HCT116 (cell line): ENCODE measurements around the gene C11orf98. TPM values are rescaled to one million over a fixed set of nuclear protein-coding genes. Genes with fewer than 3 reads are reported as not detected.

Source experiments
- ATAC-seq: fragments of 200-7000 bp; cut with Tn5 transposase; 2 replicates; pipeline ENCODE4 v1.9.1; 2020; ENCODE audit warnings: mild to moderate bottlenecking, moderate library complexity
- BruUV-seq: library from RNA; stranded (reverse); fragments of 400-500 nt; replicated peaks from 2 replicates; lab custom pipeline; 2021; lab: Mats Ljungman, UMichigan
- CTCF ChIA-PET: fragments of 300-600 bp; sonication (Branson Sonifier 250); formaldehyde crosslinking; loops from one replicate; lab custom pipeline; 2021; ENCODE audit warnings: antibody characterized with exemption; lab: Charles Lee
- POLR2A ChIA-PET: fragments of 300-600, 350-600 bp; sonication (Branson Sonifier 250); formaldehyde crosslinking; loops from one replicate; lab custom pipeline; 2021; ENCODE audit warnings: antibody characterized with exemption; lab: Charles Lee
- RAD21 ChIA-PET, 2 experiments: fragments of 300-600 bp; sonication (Branson Sonifier 250); formaldehyde crosslinking; loops; one replicate each; lab custom pipeline; 2023; ENCODE audit warnings: low total read pairs in 2 of 2; ENCODE audit not compliant: uncharacterized antibody in 2 of 2, unreplicated experiment in 2 of 2, low non-redundant PET in 1 of 2; lab: Charles Lee
- DNase-seq: peaks from one replicate; pipeline ENCODE4 v3.0.0-alpha.2; 2010; ENCODE audit warnings: low read depth, low spot score
- H2AFZ ChIP-seq: fragments of 200-600 bp; shearing (Covaris generic), sonication (generic); 2 replicates; pipeline ENCODE4 v1.6.1; 2017; ENCODE audit warnings: low read depth, mixed run types, mixed read lengths, antibody characterized with exemption, low read length; ENCODE audit not compliant: poor library complexity, severe bottlenecking
- H3K27ac ChIP-seq: 2 replicates; pipeline ENCODE4 v1.5.1; 2012; ENCODE audit warnings: low read depth, low read length
- H3K27me3 ChIP-seq: fragments of 200-600 bp; sonication (generic); 2 replicates; pipeline ENCODE4 v1.6.1; 2016; ENCODE audit warnings: mixed run types, low read length, mixed read lengths; ENCODE audit not compliant: insufficient read depth
- H3K36me3 ChIP-seq, 2 experiments: fragments of 200-500 bp in 1 of 2; fragments of 200-600 bp in 1 of 2; sonication (Bioruptor generic) in 1 of 2; sonication (generic) in 1 of 2; 2 replicates each; pipeline versions ENCODE4 v1.5.1 to v1.6.1; 2014 to 2016; ENCODE audit warnings: low read length in 2 of 2, inconsistent platforms in 1 of 2, mixed read lengths in 1 of 2, mixed run types in 1 of 2; ENCODE audit not compliant: insufficient read depth in 2 of 2, control insufficient read depth in 1 of 2
- H3K4me1 ChIP-seq, 2 experiments: fragments of 200-600 bp in 1 of 2; sonication (generic) in 1 of 2; 2 replicates each; pipeline versions ENCODE4 v1.5.1 to v1.6.1; 2012 to 2017; ENCODE audit warnings: low read length in 2 of 2, inconsistent platforms in 1 of 2, mild to moderate bottlenecking in 1 of 2, mixed read lengths in 1 of 2, mixed run types in 1 of 2, moderate library complexity in 1 of 2; ENCODE audit not compliant: insufficient read depth in 2 of 2, control insufficient read depth in 1 of 2
- H3K4me2 ChIP-seq: fragments of 200-600 bp; sonication (generic); 2 replicates; pipeline ENCODE4 v1.6.1; 2017; ENCODE audit warnings: mixed run types, low read length, mixed read lengths
- H3K4me3 ChIP-seq, 2 experiments: fragments of 200-600 bp in 1 of 2; sonication (generic) in 1 of 2; replicated peaks in 1 of 2; 2 replicates each; pipeline ENCODE4 v1.5.1; 2011 to 2016; ENCODE audit warnings: low read length in 2 of 2, control low read depth in 1 of 2, low read depth in 1 of 2, mild to moderate bottlenecking in 1 of 2, mixed read lengths in 1 of 2, mixed run types in 1 of 2
- H3K79me2 ChIP-seq: fragments of 200-600 bp; sonication (generic); 2 replicates; pipeline ENCODE4 v1.6.1; 2017; ENCODE audit warnings: mild to moderate bottlenecking, mixed run types, low read length, moderate library complexity, mixed read lengths; ENCODE audit not compliant: insufficient read depth
- H3K9ac ChIP-seq: fragments of 200-600 bp; sonication (generic); 2 replicates; pipeline ENCODE4 v1.6.1; 2016; ENCODE audit warnings: low read length, mixed read lengths
- H3K9me2 ChIP-seq: fragments of 200-600 bp; sonication (generic), shearing (Covaris generic); 2 replicates; pipeline ENCODE4 v1.6.1; 2017; ENCODE audit warnings: mixed run types, mild to moderate bottlenecking, moderate library complexity; ENCODE audit not compliant: insufficient read depth
- H3K9me3 ChIP-seq, 2 experiments: fragments of 200-500 bp in 1 of 2; fragments of 200-600 bp in 1 of 2; sonication (Bioruptor generic) in 1 of 2; sonication (generic) in 1 of 2; 2 replicates each; pipeline ENCODE4 v1.6.1; 2014 to 2017; ENCODE audit warnings: low read length in 2 of 2, mixed read lengths in 2 of 2, inconsistent platforms in 1 of 2, low read depth in 1 of 2, mild to moderate bottlenecking in 1 of 2, mixed run types in 1 of 2, moderate library complexity in 1 of 2; ENCODE audit not compliant: control insufficient read depth in 1 of 2, insufficient read depth in 1 of 2
- H4K20me1 ChIP-seq: fragments of 200-600 bp; sonication (generic), shearing (Covaris generic); 2 replicates; pipeline ENCODE4 v1.6.1; 2017; ENCODE audit warnings: mixed run types, mild to moderate bottlenecking, moderate library complexity; ENCODE audit not compliant: insufficient read depth
- CBX3 ChIP-seq: IDR thresholded peaks from 2 replicates; pipeline ENCODE4 v1.6.1; 2012; ENCODE audit warnings: low read depth
- ELF1 ChIP-seq: IDR thresholded peaks from 2 replicates; pipeline ENCODE4 v1.6.1; 2012; ENCODE audit warnings: low read depth, borderline replicate concordance
- EZH2 ChIP-seq: fragments of 200-600 bp; sonication (generic); IDR thresholded peaks from 2 replicates; pipeline ENCODE4 v1.6.1; 2017; ENCODE audit warnings: antibody characterized with exemption, mixed run types
- EZH2phosphoT487 ChIP-seq: fragments of 200-600 bp; IDR thresholded peaks from 2 replicates; pipeline ENCODE4 v1.6.1; 2018; ENCODE audit warnings: antibody characterized with exemption, borderline replicate concordance
- FOSL1 ChIP-seq: IDR thresholded peaks from 2 replicates; pipeline ENCODE4 v1.6.1; 2012; ENCODE audit warnings: low read depth
- JUND ChIP-seq: IDR thresholded peaks from 2 replicates; pipeline ENCODE4 v1.6.1; 2012
- POLR2AphosphoS5 ChIP-seq: IDR thresholded peaks from 2 replicates; pipeline ENCODE4 v1.6.1; 2011; ENCODE audit warnings: mild to moderate bottlenecking, low read depth, low read length, moderate library complexity
- SIN3A ChIP-seq: IDR thresholded peaks from 2 replicates; pipeline ENCODE4 v1.6.1; 2012; ENCODE audit warnings: low read depth
- TCF7L2 ChIP-seq: IDR thresholded peaks from 2 replicates; pipeline ENCODE4 v1.7.0; 2011; ENCODE audit warnings: borderline replicate concordance, inconsistent platforms; ENCODE audit not compliant: insufficient read depth, insufficient read length; ENCODE audit errors: extremely low read depth
- YY1 ChIP-seq: IDR thresholded peaks from 2 replicates; pipeline ENCODE4 v1.6.1; 2011; ENCODE audit warnings: low read length, low read depth, moderate library complexity, mild to moderate bottlenecking; ENCODE audit not compliant: insufficient replicate concordance; ENCODE audit errors: extremely low read depth
- intact Hi-C: fragments of 100-400 bp; cut with micrococcal nuclease; formaldehyde crosslinking; loops from 2 replicates; pipeline ENCODE4 v1.10.0; 2022
- total RNA-seq: library from RNA; stranded (reverse); gene quantifications from one replicate; pipeline ENCODE4 v1.2.1, GENCODE V29; 2021; ENCODE audit not compliant: unreplicated experiment
- TF ChIP-seq, protein P1 (sequence below): IDR thresholded peaks from 2 replicates; pipeline ENCODE4 v1.6.1; 2012; ENCODE audit warnings: low read depth
- TF ChIP-seq, protein P2 (sequence below): IDR thresholded peaks from 2 replicates; pipeline ENCODE4 v1.6.1; 2011; ENCODE audit warnings: mild to moderate bottlenecking, low read length, moderate library complexity; ENCODE audit not compliant: insufficient replicate concordance; ENCODE audit errors: extremely low read depth
- TF ChIP-seq, protein P3 (sequence below), 3 experiments: fragments of 200-600 bp in 1 of 3; sonication (generic) in 1 of 3; IDR thresholded peaks in 2 of 3; conservative IDR thresholded peaks in 1 of 3; 2 replicates each; pipeline ENCODE4 v1.5.1; 2012 to 2017; ENCODE audit warnings: low read depth in 2 of 3, low read length in 2 of 3, antibody characterized with exemption in 1 of 3, borderline replicate concordance in 1 of 3, control low read depth in 1 of 3, mild to moderate bottlenecking in 1 of 3, mixed read lengths in 1 of 3, mixed run types in 1 of 3, moderate library complexity in 1 of 3; ENCODE audit not compliant: insufficient read depth in 1 of 3

C11orf98 gene
- total RNA-seq, 1 experiment from 2014 or later = 121 TPM

DNA sequence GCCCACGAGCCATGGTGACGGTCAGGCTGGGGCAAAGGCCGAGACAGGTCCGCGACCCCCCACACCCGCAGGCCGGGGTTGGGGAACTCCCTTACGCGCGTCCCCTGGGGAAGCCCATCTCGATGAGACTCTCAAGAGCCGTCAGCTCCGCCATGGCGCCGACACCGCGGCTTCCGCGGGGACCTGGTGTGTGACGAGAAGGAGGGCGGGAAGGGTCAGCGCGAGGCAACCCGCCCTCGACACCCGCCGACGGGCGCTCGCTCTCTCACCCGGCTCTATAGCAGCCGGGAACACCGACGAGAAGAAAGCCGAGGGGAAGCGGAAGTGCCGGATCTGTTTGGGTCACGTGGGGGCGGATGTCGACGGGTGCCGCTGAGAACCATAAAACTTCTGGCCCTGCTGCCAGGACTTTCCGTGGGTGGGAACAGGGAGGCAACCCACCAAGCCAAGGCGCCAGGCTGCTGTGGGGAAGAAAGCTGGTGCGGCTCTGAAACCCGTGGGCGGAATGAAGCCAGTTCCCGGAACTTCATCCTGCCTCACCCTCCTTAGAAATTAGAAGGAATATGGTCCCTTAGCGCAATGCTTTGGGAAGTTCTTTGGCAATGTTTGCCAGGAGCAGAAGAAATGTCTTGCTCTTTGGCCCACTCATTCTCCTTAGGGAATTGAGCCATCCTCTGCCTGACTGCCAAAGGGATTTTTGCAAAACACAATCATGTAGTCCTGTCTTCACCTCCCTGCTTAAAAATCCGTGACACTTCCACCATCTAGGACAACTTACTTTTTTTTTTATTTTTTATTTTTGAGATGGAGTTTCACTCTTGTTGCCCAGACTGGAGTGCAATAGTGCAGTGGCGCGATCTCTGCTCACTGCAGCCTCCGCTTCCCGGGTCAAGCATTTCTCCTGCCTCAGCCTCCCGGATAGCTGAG lies 14.0 kb upstream of the C11orf98 start, which contains the start of gene UBXN1 (continued):
- TF ChIP-seq FOSL1 (no peak), CBX3 (no peak), POLR2AphosphoS5 (peak; percentile 82), SIN3A (no peak), JUND (no peak), EZH2phosphoT487 (no peak), ELF1 (no peak)

DNA sequence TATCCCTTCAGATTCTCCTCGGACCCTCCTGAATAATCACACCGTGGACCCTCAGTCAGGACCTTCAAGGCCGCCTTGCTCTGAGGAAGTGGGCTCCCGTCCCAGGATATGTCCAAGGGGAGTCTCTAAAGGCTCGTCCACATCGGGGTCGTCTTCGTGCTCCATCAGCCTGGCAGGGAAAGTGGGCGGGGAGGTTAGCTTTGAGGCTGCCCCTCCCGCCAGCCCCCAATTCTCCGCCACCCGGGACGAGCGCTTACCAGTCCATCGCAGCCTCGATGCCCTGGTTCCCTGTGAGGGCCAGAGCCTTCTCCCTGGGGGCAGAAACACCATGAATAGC lies 13.4 kb upstream of the C11orf98 start:
- Histone ChIP-seq H3K9ac (peak overlapping the region; percentile 84), H3K4me3 (peak overlapping the region; percentile 80 to 87), H3K79me2 (peaks cover 49% of the 10 kb centered on the region), H4K20me1 (no peaks in the 10 kb centered on the region), H3K9me3 (no peaks in the 10 kb centered on the region), H2AFZ (no peak overlapping the region), H3K36me3 (peaks cover 4 to 11% of the 10 kb centered on the region in 2 experiments; a peak in 3 of 4 replicates), H3K9me2 (no peaks in the 10 kb centered on the region), H3K27me3 (no peaks in the 10 kb centered on the region), H3K27ac (peak overlapping the region; percentile 82), H3K4me1 (peaks cover 24 to 45% of the 10 kb centered on the region in 2 experiments), H3K4me2 (peak overlapping the region; percentile 95)
- intact Hi-C loops = loop anchor here (10.0 kb wide), 1 partner anchor 86 kb away; the partner anchor contains the start of gene POLR2G
- BruUV-seq = no TSS peak
- RAD21 ChIA-PET = no interaction called here
- CTCF ChIA-PET = no interaction called here
- DNase-seq (no peak), ATAC-seq (peak; percentile 6; the same call in 1 of the 2 replicates)
- POLR2A ChIA-PET = interaction anchor here (3.0 kb wide), 1 partner anchor 10 kb away, joined by 16 read pairs; no protein-coding TSS in a partner anchor
- TF ChIP-seq, protein P1, sequence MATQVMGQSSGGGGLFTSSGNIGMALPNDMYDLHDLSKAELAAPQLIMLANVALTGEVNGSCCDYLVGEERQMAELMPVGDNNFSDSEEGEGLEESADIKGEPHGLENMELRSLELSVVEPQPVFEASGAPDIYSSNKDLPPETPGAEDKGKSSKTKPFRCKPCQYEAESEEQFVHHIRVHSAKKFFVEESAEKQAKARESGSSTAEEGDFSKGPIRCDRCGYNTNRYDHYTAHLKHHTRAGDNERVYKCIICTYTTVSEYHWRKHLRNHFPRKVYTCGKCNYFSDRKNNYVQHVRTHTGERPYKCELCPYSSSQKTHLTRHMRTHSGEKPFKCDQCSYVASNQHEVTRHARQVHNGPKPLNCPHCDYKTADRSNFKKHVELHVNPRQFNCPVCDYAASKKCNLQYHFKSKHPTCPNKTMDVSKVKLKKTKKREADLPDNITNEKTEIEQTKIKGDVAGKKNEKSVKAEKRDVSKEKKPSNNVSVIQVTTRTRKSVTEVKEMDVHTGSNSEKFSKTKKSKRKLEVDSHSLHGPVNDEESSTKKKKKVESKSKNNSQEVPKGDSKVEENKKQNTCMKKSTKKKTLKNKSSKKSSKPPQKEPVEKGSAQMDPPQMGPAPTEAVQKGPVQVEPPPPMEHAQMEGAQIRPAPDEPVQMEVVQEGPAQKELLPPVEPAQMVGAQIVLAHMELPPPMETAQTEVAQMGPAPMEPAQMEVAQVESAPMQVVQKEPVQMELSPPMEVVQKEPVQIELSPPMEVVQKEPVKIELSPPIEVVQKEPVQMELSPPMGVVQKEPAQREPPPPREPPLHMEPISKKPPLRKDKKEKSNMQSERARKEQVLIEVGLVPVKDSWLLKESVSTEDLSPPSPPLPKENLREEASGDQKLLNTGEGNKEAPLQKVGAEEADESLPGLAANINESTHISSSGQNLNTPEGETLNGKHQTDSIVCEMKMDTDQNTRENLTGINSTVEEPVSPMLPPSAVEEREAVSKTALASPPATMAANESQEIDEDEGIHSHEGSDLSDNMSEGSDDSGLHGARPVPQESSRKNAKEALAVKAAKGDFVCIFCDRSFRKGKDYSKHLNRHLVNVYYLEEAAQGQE = no peak
- TF ChIP-seq TCF7L2 (no peak), EZH2 (no peak), YY1 (no peak), CBX3 (no peak)
- TF ChIP-seq, protein P2, sequence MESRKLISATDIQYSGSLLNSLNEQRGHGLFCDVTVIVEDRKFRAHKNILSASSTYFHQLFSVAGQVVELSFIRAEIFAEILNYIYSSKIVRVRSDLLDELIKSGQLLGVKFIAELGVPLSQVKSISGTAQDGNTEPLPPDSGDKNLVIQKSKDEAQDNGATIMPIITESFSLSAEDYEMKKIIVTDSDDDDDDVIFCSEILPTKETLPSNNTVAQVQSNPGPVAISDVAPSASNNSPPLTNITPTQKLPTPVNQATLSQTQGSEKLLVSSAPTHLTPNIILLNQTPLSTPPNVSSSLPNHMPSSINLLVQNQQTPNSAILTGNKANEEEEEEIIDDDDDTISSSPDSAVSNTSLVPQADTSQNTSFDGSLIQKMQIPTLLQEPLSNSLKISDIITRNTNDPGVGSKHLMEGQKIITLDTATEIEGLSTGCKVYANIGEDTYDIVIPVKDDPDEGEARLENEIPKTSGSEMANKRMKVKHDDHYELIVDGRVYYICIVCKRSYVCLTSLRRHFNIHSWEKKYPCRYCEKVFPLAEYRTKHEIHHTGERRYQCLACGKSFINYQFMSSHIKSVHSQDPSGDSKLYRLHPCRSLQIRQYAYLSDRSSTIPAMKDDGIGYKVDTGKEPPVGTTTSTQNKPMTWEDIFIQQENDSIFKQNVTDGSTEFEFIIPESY = no peak
- TF ChIP-seq, protein P3, sequence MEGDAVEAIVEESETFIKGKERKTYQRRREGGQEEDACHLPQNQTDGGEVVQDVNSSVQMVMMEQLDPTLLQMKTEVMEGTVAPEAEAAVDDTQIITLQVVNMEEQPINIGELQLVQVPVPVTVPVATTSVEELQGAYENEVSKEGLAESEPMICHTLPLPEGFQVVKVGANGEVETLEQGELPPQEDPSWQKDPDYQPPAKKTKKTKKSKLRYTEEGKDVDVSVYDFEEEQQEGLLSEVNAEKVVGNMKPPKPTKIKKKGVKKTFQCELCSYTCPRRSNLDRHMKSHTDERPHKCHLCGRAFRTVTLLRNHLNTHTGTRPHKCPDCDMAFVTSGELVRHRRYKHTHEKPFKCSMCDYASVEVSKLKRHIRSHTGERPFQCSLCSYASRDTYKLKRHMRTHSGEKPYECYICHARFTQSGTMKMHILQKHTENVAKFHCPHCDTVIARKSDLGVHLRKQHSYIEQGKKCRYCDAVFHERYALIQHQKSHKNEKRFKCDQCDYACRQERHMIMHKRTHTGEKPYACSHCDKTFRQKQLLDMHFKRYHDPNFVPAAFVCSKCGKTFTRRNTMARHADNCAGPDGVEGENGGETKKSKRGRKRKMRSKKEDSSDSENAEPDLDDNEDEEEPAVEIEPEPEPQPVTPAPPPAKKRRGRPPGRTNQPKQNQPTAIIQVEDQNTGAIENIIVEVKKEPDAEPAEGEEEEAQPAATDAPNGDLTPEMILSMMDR (IDR thresholded peaks at IDR 0.05 in 2 of 3, conservative IDR thresholded peaks at IDR 0.05 in 1 of 3; ENCODE audit: borderline replicate concordance in 1 of 3, insufficient read depth in 1 of 3, low read depth in 2 of 3, low read length in 2 of 3) = no peak
